ENCODE measurements around the gene TFDP2.

GRCh38 chr3:142077859-142078500, 71.4 kb downstream of the TFDP2 start:
- TF ChIP-seq BACH2 (CRISPR knock-in tag; IDR thresholded peaks at IDR 0.05; ENCODE audit: borderline replicate concordance) (no peak), GLIS3 (CRISPR knock-in tag; IDR thresholded peaks at IDR 0.05) (no peak), RARB (CRISPR knock-in tag; IDR thresholded peaks at IDR 0.05) (no peak)
